Right atrium auricular region (tissue), 2 donors: Measurements from ENCODE around the gene ARPP19. TPM values are rescaled to one million over a fixed set of nuclear protein-coding genes. Genes with fewer than 3 reads are reported as not detected.

Experiments used
- DNase-seq: peaks from one replicate; pipeline ENCODE4 v3.0.0-alpha.2; 2019; ENCODE audit warnings: low spot score
- H3K27ac ChIP-seq, 2 donors: fragments of 200-600 bp; sonication (generic); 1 replicate in 1 of 2; 2 replicates in 1 of 2; pipeline ENCODE4 v1.5.1; 2016 to 2019
- H3K27me3 ChIP-seq, 2 donors: fragments of 200-600 bp; sonication (generic); one replicate each; pipeline versions ENCODE4 v1.5.1 to v1.6.0; 2017 to 2019
- H3K36me3 ChIP-seq: fragments of 200-600 bp; sonication (generic); one replicate; pipeline ENCODE4 v1.5.1; 2016
- H3K4me1 ChIP-seq, 2 donors: fragments of 200-600 bp; sonication (generic); one replicate each; pipeline versions ENCODE4 v1.5.1 to v1.6.0; 2017 to 2019
- H3K4me3 ChIP-seq, 2 donors: fragments of 200-600 bp; sonication (generic); 1 replicate in 1 of 2; 2 replicates in 1 of 2; pipeline ENCODE4 v1.5.1; 2017 to 2019; ENCODE audit warnings: mild to moderate bottlenecking in 1 of 2, moderate library complexity in 1 of 2
- H3K9me3 ChIP-seq, 2 donors: fragments of 200-600 bp; sonication (generic); one replicate each; pipeline ENCODE4 v1.5.1; 2019
- CTCF ChIP-seq, 2 donors: fragments of 200-600 bp; sonication (generic); IDR thresholded peaks; one replicate each; pipeline ENCODE4 v1.5.1; 2019; ENCODE audit warnings: antibody characterized with exemption in 2 of 2
- total RNA-seq, 2 donors: library from RNA; depleted of rRNA; stranded (reverse); fragments of >200 nt; gene quantifications; one replicate each; pipeline ENCODE4 v1.1.0, GENCODE V29; 2016

ARPP19 gene
- total RNA-seq, 2 donors from 2014 or later, result 82.7 to 94.3 TPM

GRCh38 chr15:52537459-52537858, 31.4 kb downstream of the ARPP19 start:
- Histone ChIP-seq H3K4me3 (no peak overlapping the region), H3K27me3 (no peaks in the 10 kb centered on the region), H3K9me3 (no peaks in the 10 kb centered on the region), H3K36me3 (no peaks in the 10 kb centered on the region), H3K4me1 (no peaks in the 10 kb centered on the region), H3K27ac (no peak overlapping the region)
- TF ChIP-seq CTCF (IDR thresholded peaks at IDR 0.05), result no peak
- DNase-seq, result no peak

- Histone ChIP-seq H3K27ac (no peak overlapping the region), H3K4me3 (no peak overlapping the region), H3K36me3 (no peaks in the 10 kb centered on the region), H3K9me3 (no peaks in the 10 kb centered on the region), H3K27me3 (no peaks in the 10 kb centered on the region), H3K4me1 (peaks cover 0 to 14% of the 10 kb centered on the region in 2 donors)
- TF ChIP-seq CTCF (IDR thresholded peaks at IDR 0.05), result no peak
- DNase-seq, result no peak
Observed at GRCh38 chr15:52532427-52532826, 36.4 kb downstream of the ARPP19 start.

DNA sequence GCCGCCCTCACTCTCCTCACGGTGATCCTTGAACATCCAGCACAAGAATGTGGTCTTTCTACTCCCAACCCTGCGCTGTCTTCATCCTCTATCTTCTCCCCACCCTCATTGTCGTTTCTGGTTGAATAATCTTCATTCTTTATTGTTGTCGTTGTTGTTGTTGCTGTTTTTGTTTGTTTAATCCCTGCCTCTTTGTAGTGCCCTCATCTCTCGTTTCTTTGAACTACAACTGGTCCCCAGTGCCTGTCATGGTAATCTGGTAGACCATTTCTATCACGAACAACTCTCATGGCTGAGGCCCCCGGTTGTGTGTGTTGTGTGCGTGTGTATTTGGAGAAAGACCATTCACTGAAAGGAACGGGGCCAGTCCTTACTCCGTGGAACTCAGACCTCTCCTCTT, 38.9 kb downstream of the ARPP19 start:
- Histone ChIP-seq H3K36me3 (no peaks in the 10 kb centered on the region), H3K4me1 (peaks cover 0 to 17% of the 10 kb centered on the region in 2 donors), H3K9me3 (no peaks in the 10 kb centered on the region), H3K27me3 (no peaks in the 10 kb centered on the region), H3K27ac (peak overlapping the region in 1 of 2 donors; percentile 88), H3K4me3 (peak overlapping the region; percentile 63 to 89)
- no peak for DNase-seq
- no peak for TF ChIP-seq CTCF (IDR thresholded peaks at IDR 0.05)

DNA sequence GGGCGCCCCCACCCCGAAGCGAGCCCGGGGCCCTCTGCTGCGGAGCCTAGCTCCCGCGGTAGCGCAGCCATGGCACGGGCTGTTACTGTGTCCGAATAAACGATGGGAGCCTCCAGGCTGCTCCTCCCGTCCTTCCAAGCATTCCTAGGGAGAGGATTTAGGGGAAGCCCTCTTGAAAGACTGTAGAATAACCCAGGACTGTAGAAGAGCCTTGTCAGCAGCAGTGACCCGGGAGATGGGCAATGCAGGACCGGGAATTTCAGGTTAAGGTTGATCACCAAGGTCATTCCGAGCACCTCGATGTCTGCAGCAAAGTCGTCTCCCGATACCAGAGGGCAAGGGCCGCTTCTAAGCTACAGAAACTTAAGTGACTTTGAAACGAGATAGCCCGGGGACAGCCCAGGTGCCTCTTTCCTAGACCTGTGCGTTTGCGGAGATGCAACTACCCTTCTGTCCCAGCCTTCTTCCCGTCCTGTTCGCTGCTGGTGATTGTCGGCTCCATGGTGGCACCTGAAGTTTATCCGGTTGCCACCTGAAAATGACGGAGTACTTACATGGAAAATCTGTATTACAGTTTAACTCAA, 39.4 kb downstream of the ARPP19 start:
- Histone ChIP-seq H3K4me1 (peaks cover 0 to 17% of the 10 kb centered on the region in 2 donors), H3K27me3 (no peaks in the 10 kb centered on the region), H3K36me3 (no peaks in the 10 kb centered on the region), H3K9me3 (no peaks in the 10 kb centered on the region), H3K27ac (peak overlapping the region; percentile 87 to 88), H3K4me3 (peak overlapping the region; percentile 63 to 89)
- no peak for TF ChIP-seq CTCF (IDR thresholded peaks at IDR 0.05)
- no peak for DNase-seq

DNA sequence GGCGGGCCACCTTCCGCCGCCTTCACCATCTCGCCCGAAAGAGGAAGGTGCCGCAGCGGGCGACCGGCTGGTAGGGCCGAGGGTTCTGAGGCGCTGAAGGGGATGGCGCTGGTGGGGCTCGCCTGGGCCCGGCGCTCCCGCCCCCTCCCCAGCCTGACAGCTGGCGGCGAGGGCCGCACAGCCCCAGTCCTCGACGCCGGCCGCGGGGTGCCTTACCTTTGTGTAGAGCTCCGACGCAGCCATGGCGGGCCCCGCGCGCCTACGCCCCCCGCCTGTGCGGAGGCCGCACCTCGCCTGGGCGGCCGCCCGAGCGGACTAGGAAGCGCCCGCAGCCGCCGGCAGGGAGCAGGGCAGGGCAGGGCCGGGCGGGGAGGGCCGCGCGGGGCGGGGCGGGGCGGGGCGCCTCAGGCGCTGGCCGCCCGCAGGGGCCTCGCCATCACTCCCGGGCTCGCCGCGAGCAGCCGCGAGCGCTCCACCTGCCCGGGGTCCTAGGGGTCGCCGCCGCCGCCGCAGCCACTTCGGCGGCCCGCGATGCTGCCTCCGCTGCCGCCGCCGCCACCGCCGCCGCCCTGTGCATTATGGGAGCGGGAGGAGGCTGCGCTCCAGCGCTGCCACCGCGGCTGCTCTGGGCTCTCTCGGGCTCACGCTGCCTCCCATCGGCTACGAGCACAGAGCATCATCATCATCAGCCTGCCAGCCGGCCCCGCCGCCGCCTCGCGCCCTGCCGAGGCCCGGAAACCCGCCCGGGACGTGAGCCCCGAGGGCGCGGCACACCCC, 40.1 kb downstream of the ARPP19 start, which contains the start of gene MYO5A:
TSS of gene MYO5A (minus strand) at position 317 of the 777 bp plus-strand sequence. CDS start at position 243, 74 bp downstream.
- no peaks in the 10 kb centered on the region for H3K9me3 ChIP-seq

More for the DNA sequence above, 40.1 kb downstream of the ARPP19 start, which contains the start of gene MYO5A:
- peaks cover 0 to 17% of the 10 kb centered on the region in 2 donors for H3K4me1 ChIP-seq
- peak within 1 kb of the TSS; percentile 87 to 88 for H3K27ac ChIP-seq
- peak within 1 kb of the TSS; percentile 63 to 89 for H3K4me3 ChIP-seq
- TF ChIP-seq CTCF (IDR thresholded peaks at IDR 0.05), result peak in 1 of 2 donors; percentile 45
- H3K36me3 ChIP-seq, result no peaks in the 10 kb centered on the region
- peak; percentile 64 for DNase-seq
- H3K27me3 ChIP-seq, result no peaks in the 10 kb centered on the region
